GM10248 (cell line): ENCODE measurements around the gene FAM162A.

ENCODE experiments used
- CTCF ChIA-PET: fragments of 300-600 bp; sonication (Branson Sonifier 250); formaldehyde crosslinking; extraction: SDS; loops from one replicate; lab custom pipeline; 2021; ENCODE audit warnings: antibody characterized with exemption; lab: Yijun Ruan, JAX
- POLR2A ChIA-PET: fragments of 350-650 bp; sonication (Branson Sonifier 250); formaldehyde crosslinking; extraction: SDS; loops from one replicate; lab custom pipeline; 2020; ENCODE audit warnings: antibody characterized with exemption; lab: Yijun Ruan, JAX
- DNase-seq: peaks from one replicate; pipeline ENCODE4 v3.0.0; 2012; ENCODE audit errors: extremely low spot score
- CTCF ChIP-seq: IDR thresholded peaks from 2 replicates; pipeline ENCODE4 v1.5.1; 2012; ENCODE audit warnings: mild to moderate bottlenecking, low read depth; ENCODE audit errors: extremely low read depth, missing control alignments, control extremely low read depth

The FAM162A gene

GRCh38 chr3:122403489-122403888, 19.5 kb downstream of the FAM162A start:
- no peak for DNase-seq
- TF ChIP-seq CTCF: no peak
- POLR2A ChIA-PET: no interaction called here
- CTCF ChIA-PET: interaction anchor here (10.0 kb wide), 1 partner anchor 12 kb away, joined by 82 read pairs; no protein-coding TSS in a partner anchor

GRCh38 chr3:122405015-122405414, 21.0 kb downstream of the FAM162A start:
- ChIA-PET POLR2A (no interaction called here), CTCF (interaction anchor here (10.0 kb wide), 1 partner anchor 13 kb away, joined by 82 read pairs; no protein-coding TSS in a partner anchor)
- DNase-seq: no peak
- no peak for TF ChIP-seq CTCF

- no peak for DNase-seq
- POLR2A ChIA-PET: interaction anchor here (0.6 kb wide), 1 partner anchor 274 kb away, joined by 3 read pairs; no protein-coding TSS in a partner anchor
- TF ChIP-seq CTCF: no peak
- CTCF ChIA-PET: interaction anchor here (6.6 to 10.0 kb wide), 2 partner anchors 15 to 22 kb away, joined by 25 to 82 read pairs; partner anchors contain the start of gene FAM162A
These were observed 22.2 kb downstream of the FAM162A start for GRCh38 chr3:122406198-122406597.

- POLR2A ChIA-PET: interaction anchor here (0.6 to 1.3 kb wide), 3 partner anchors 24 to 321 kb away, joined by 3 read pairs; partner anchors contain the start of genes FAM162A and MIX23
- CTCF ChIA-PET: interaction anchor here (0.9 to 10.0 kb wide), 3 partner anchors 10 to 24 kb away, joined by 3 to 82 read pairs (median 25); partner anchors contain the start of gene FAM162A
These were observed 24.0 kb downstream of the FAM162A start for GRCh38 chr3:122407946-122408345.

GRCh38 chr3:122409446-122409845, 25.5 kb downstream of the FAM162A start:
- CTCF ChIA-PET: interaction anchor here (1.0 to 10.0 kb wide), 3 partner anchors 18 to 308 kb away, joined by 4 to 82 read pairs (median 25); partner anchors contain the start of gene FAM162A
- no peak for TF ChIP-seq CTCF
- POLR2A ChIA-PET: no interaction called here
- no peak for DNase-seq

More at GRCh38 chr3:122407946-122408345, 24.0 kb downstream of the FAM162A start:
- TF ChIP-seq CTCF: no peak
- DNase-seq: no peak

GRCh38 chr3:122410111-122410510, 26.1 kb downstream of the FAM162A start:
- CTCF ChIA-PET: interaction anchor here (6.6 to 10.0 kb wide), 2 partner anchors 19 to 26 kb away, joined by 25 to 82 read pairs; partner anchors contain the start of gene FAM162A
- POLR2A ChIA-PET: no interaction called here
- DNase-seq: no peak
- TF ChIP-seq CTCF: no peak
